ENCODE data around the gene IL1RL1. TPM values are rescaled to one million over a fixed set of nuclear protein-coding genes. Genes with fewer than 3 reads are reported as not detected.
A peak's percentile ranks its signal among the peaks of the same experiment; 100 is the strongest.

Gene IL1RL1
- total RNA-seq, 1 experiment from 2014 or later: not detected

DNA sequence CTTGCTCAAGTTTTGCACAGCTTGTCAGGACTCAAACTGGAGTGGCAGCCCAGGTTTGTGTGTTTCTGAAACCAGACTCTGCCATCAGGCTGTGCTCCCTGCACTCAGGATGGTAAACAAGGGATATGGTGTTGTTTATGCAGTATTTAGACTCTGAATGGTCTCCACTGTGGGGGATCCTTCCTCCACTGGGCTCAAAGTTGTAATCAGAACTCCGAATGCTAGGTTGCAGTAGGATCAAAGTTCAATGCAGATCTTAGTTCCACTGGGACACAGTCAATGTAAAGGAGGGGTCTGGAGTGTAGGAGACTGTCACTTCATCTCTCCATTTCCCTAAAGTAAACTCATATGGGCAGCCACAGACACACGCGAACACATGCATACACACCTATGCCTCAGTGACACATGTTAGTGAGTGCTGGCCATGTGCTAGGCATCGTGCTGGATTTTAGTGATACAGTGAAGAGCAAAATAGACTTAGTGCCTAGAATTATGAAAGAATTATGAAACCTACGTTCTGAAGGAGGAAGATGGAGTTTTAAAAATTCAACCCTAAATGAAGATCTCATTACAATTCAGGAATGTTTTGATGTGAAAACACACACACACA, 50.4 kb downstream of the IL1RL1 start:
- Mint-ChIP-seq H3K4me3 (no peak overlapping the region), H3K4me1 (peaks cover 10% of the 10 kb centered on the region), H3K27ac (no peak overlapping the region), H3K36me3 (peaks cover 24% of the 10 kb centered on the region), H3K9me3 (peaks cover 38% of the 10 kb centered on the region), H3K27me3 (ENCODE audit: low read depth) (peaks cover 18% of the 10 kb centered on the region)
- TF ChIP-seq, protein P1, sequence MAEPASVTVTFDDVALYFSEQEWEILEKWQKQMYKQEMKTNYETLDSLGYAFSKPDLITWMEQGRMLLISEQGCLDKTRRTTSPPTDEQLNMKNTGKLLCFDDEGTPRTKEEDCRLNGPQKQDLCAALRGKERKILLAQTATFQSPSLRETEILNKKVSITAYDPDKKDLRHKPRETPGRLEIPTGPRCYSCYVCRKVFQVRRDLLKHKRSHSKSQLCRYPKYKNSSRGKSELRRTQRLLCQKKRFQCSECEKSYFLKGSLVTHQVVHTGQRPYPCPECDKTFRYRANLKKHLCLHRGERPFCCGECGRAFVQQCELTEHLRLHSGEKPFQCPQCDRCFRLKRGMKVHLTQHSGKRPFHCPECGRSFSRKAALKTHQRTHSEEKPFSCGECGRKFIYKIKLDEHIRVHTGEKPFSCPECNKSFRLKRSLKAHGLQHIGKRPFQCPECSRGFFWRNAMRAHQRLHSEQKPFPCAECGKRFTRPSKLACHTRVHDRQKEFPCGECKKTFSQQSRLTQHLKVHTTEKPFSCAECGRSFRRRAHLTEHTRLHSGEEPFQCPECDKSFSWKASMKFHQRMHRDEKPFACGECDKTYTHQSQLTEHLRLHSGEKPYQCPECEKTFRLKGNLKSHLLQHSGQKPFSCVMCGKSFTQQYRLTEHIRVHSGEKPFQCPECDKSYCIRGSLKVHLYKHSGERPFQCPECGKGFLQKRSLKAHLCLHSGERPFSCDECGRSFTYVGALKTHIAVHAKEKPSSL (CRISPR knock-in tag; conservative IDR thresholded peaks at IDR 0.05): no peak
- no peak for TF ChIP-seq NR1H2 (CRISPR knock-in tag; IDR thresholded peaks at IDR 0.05)
- TF ChIP-seq, protein P2, sequence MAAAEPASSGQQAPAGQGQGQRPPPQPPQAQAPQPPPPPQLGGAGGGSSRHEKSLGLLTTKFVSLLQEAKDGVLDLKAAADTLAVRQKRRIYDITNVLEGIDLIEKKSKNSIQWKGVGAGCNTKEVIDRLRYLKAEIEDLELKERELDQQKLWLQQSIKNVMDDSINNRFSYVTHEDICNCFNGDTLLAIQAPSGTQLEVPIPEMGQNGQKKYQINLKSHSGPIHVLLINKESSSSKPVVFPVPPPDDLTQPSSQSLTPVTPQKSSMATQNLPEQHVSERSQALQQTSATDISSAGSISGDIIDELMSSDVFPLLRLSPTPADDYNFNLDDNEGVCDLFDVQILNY (CRISPR knock-in tag; IDR thresholded peaks at IDR 0.05): no peak
- TF ChIP-seq SP1 (CRISPR knock-in tag; conservative IDR thresholded peaks at IDR 0.05): no peak
- TF ChIP-seq ZNF396 (CRISPR knock-in tag; IDR thresholded peaks at IDR 0.05; ENCODE audit: borderline replicate concordance): no peak
- no peak for TF ChIP-seq GTF2I (CRISPR knock-in tag; conservative IDR thresholded peaks at IDR 0.05)
- TF ChIP-seq FOXJ3 (CRISPR knock-in tag; IDR thresholded peaks at IDR 0.05; ENCODE audit: borderline replicate concordance): no peak
- TF ChIP-seq, protein P3, sequence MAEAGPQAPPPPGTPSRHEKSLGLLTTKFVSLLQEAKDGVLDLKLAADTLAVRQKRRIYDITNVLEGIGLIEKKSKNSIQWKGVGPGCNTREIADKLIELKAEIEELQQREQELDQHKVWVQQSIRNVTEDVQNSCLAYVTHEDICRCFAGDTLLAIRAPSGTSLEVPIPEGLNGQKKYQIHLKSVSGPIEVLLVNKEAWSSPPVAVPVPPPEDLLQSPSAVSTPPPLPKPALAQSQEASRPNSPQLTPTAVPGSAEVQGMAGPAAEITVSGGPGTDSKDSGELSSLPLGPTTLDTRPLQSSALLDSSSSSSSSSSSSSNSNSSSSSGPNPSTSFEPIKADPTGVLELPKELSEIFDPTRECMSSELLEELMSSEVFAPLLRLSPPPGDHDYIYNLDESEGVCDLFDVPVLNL (CRISPR knock-in tag; IDR thresholded peaks at IDR 0.05; ENCODE audit: borderline replicate concordance, low read depth): no peak
- TF ChIP-seq, protein P4, sequence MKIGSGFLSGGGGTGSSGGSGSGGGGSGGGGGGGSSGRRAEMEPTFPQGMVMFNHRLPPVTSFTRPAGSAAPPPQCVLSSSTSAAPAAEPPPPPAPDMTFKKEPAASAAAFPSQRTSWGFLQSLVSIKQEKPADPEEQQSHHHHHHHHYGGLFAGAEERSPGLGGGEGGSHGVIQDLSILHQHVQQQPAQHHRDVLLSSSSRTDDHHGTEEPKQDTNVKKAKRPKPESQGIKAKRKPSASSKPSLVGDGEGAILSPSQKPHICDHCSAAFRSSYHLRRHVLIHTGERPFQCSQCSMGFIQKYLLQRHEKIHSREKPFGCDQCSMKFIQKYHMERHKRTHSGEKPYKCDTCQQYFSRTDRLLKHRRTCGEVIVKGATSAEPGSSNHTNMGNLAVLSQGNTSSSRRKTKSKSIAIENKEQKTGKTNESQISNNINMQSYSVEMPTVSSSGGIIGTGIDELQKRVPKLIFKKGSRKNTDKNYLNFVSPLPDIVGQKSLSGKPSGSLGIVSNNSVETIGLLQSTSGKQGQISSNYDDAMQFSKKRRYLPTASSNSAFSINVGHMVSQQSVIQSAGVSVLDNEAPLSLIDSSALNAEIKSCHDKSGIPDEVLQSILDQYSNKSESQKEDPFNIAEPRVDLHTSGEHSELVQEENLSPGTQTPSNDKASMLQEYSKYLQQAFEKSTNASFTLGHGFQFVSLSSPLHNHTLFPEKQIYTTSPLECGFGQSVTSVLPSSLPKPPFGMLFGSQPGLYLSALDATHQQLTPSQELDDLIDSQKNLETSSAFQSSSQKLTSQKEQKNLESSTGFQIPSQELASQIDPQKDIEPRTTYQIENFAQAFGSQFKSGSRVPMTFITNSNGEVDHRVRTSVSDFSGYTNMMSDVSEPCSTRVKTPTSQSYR (CRISPR knock-in tag; IDR thresholded peaks at IDR 0.05): no peak
- ChIA-PET POLR2A (no interaction called here), CTCF (no interaction called here)
- DNase-seq (ENCODE audit: low spot score) (no peak), ATAC-seq (peak; percentile 68)

DNA sequence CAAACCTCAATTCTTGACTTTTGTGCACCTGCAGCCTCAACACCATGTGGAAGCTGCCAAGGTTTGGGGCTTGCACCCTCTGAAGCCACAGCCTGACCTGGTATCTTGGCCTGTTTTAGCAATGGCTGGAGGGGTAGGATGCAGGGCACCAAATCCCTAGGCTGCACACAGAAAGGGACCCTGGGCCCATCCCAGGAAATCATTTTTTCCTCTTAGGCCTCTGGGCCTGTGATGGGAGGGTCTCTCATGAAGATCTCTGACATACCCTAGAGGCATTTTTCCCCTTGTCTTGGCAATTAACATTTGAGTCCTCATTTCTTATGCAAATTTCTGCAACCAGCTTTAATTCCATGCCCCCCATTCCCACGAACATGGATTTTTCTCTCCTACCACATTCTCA, 54.4 kb downstream of the IL1RL1 start:
- no peak for DNase-seq (ENCODE audit: low spot score)
- H3K27me3 Mint-ChIP-seq (ENCODE audit: low read depth): peaks cover 12% of the 10 kb centered on the region
- H3K9me3 Mint-ChIP-seq: peaks cover 52% of the 10 kb centered on the region
- ChIA-PET POLR2A (no interaction called here), CTCF (no interaction called here)
- no peak overlapping the region for H3K4me3 Mint-ChIP-seq
- peaks cover 35% of the 10 kb centered on the region for H3K36me3 Mint-ChIP-seq
- ATAC-seq: no peak
- no peak overlapping the region for H3K27ac Mint-ChIP-seq
- H3K4me1 Mint-ChIP-seq: peaks cover 10% of the 10 kb centered on the region
- TF ChIP-seq, protein P5, sequence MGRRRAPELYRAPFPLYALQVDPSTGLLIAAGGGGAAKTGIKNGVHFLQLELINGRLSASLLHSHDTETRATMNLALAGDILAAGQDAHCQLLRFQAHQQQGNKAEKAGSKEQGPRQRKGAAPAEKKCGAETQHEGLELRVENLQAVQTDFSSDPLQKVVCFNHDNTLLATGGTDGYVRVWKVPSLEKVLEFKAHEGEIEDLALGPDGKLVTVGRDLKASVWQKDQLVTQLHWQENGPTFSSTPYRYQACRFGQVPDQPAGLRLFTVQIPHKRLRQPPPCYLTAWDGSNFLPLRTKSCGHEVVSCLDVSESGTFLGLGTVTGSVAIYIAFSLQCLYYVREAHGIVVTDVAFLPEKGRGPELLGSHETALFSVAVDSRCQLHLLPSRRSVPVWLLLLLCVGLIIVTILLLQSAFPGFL (CRISPR knock-in tag; IDR thresholded peaks at IDR 0.05; ENCODE audit: borderline replicate concordance): no peak
- TF ChIP-seq, protein P6, sequence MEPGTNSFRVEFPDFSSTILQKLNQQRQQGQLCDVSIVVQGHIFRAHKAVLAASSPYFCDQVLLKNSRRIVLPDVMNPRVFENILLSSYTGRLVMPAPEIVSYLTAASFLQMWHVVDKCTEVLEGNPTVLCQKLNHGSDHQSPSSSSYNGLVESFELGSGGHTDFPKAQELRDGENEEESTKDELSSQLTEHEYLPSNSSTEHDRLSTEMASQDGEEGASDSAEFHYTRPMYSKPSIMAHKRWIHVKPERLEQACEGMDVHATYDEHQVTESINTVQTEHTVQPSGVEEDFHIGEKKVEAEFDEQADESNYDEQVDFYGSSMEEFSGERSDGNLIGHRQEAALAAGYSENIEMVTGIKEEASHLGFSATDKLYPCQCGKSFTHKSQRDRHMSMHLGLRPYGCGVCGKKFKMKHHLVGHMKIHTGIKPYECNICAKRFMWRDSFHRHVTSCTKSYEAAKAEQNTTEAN (CRISPR knock-in tag; IDR thresholded peaks at IDR 0.05): no peak
- TF ChIP-seq GRHL2 (CRISPR knock-in tag; IDR thresholded peaks at IDR 0.05; ENCODE audit: insufficient replicate concordance, severe bottlenecking) (no peak), ZNF263 (CRISPR knock-in tag; IDR thresholded peaks at IDR 0.05; ENCODE audit: low read depth) (no peak), SMAD4 (CRISPR knock-in tag; IDR thresholded peaks at IDR 0.05) (no peak), JAZF1 (CRISPR knock-in tag; IDR thresholded peaks at IDR 0.05) (no peak), FOXK1 (CRISPR knock-in tag; IDR thresholded peaks at IDR 0.05) (no peak), ZNF121 (CRISPR knock-in tag; IDR thresholded peaks at IDR 0.05) (no peak)
- TF ChIP-seq, protein P7, sequence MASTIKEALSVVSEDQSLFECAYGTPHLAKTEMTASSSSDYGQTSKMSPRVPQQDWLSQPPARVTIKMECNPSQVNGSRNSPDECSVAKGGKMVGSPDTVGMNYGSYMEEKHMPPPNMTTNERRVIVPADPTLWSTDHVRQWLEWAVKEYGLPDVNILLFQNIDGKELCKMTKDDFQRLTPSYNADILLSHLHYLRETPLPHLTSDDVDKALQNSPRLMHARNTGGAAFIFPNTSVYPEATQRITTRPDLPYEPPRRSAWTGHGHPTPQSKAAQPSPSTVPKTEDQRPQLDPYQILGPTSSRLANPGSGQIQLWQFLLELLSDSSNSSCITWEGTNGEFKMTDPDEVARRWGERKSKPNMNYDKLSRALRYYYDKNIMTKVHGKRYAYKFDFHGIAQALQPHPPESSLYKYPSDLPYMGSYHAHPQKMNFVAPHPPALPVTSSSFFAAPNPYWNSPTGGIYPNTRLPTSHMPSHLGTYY (CRISPR knock-in tag; IDR thresholded peaks at IDR 0.05): no peak
- TF ChIP-seq, protein P8, sequence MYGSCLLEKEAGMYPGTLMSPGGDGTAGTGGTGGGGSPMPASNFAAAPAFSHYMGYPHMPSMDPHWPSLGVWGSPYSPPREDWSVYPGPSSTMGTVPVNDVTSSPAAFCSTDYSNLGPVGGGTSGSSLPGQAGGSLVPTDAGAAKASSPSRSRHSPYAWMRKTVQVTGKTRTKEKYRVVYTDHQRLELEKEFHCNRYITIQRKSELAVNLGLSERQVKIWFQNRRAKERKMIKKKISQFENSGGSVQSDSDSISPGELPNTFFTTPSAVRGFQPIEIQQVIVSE (CRISPR knock-in tag; IDR thresholded peaks at IDR 0.05; ENCODE audit: borderline replicate concordance): no peak

All from WTC11 (cell line).